Measurements from ENCODE around the gene HOXC9.

DNA sequence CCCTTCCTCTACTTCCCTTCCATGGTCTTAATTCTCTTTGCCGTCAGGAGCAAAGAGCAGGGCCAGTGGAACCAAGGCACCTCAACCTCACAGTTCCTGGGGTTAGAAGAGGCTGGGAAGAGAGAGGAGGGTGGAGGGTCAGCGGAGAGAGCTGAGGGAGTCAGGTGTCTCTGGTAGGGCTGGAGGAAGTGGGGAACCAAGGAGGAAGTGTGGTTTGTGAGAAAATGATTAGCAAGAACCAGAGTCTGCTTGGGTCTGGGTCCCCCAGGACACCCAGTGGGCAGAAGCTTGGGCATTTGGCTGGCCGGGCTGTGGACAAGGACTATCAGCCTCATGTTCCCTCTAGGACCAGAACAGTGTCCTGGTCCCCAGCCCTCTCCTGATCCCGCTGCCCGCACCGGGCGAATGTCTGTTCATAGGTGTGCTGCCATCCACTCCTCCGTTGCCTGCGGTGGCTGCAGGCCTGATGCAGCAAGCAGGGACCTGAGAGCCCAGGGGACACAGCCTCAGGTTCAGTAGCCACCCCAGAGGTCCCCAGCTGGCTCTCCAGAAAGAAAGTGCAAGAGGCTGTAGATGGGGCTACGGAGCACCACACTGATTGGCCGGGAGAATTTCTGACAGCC, 42.9 kb upstream of the HOXC9 start:
- TF ChIP-seq, protein P1, sequence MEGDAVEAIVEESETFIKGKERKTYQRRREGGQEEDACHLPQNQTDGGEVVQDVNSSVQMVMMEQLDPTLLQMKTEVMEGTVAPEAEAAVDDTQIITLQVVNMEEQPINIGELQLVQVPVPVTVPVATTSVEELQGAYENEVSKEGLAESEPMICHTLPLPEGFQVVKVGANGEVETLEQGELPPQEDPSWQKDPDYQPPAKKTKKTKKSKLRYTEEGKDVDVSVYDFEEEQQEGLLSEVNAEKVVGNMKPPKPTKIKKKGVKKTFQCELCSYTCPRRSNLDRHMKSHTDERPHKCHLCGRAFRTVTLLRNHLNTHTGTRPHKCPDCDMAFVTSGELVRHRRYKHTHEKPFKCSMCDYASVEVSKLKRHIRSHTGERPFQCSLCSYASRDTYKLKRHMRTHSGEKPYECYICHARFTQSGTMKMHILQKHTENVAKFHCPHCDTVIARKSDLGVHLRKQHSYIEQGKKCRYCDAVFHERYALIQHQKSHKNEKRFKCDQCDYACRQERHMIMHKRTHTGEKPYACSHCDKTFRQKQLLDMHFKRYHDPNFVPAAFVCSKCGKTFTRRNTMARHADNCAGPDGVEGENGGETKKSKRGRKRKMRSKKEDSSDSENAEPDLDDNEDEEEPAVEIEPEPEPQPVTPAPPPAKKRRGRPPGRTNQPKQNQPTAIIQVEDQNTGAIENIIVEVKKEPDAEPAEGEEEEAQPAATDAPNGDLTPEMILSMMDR (IDR thresholded peaks at IDR 0.05) = no peak
- TF ChIP-seq POLR2A (IDR thresholded peaks at IDR 0.05) = no peak

Measured in breast epithelium (tissue), 3 donors.